GM12878 (cell line): ENCODE data around the gene OR10A3. TPM values are rescaled to one million over a fixed set of nuclear protein-coding genes. Genes with fewer than 3 reads are reported as not detected.

Source experiments
- ATAC-seq: fragments of 200-7000 bp; cut with Tn5 transposase; 3 replicates; pipeline ENCODE4 v1.9.1; 2020; ENCODE audit warnings: mild to moderate bottlenecking, moderate library complexity
- BruUV-seq: library from RNA; stranded (reverse); fragments of 400-500 nt; replicated peaks from 2 replicates; lab custom pipeline; 2021; lab: Mats Ljungman, UMichigan
- CTCF ChIA-PET: fragments of 300-600 bp; sonication (Branson Sonifier 250); formaldehyde crosslinking; extraction: SDS; loops from one replicate; lab custom pipeline; 2021; ENCODE audit warnings: inconsistent platforms; lab: Yijun Ruan, JAX
- POLR2A ChIA-PET: fragments of 350-600 bp; formaldehyde crosslinking; extraction: SDS; loops from one replicate; lab custom pipeline; 2021; ENCODE audit warnings: inconsistent platforms; lab: Charles Lee
- RAD21 ChIA-PET: fragments of 300-600 bp; sonication (Branson Sonifier 250); formaldehyde crosslinking; loops from one replicate; lab custom pipeline; 2023; ENCODE audit warnings: antibody characterized with exemption; ENCODE audit not compliant: unreplicated experiment; lab: Charles Lee
- SMC1A ChIA-PET: fragments of 300-600 bp; sonication (Branson Sonifier 250); formaldehyde crosslinking; loops from one replicate; lab custom pipeline; 2023; ENCODE audit not compliant: unreplicated experiment, uncharacterized antibody; lab: Charles Lee
- DNase-seq: peaks from one replicate; pipeline ENCODE4 v3.0.0-alpha.2; 2011; ENCODE audit warnings: low read depth, low spot score
- FAIRE-seq: peaks from 3 replicates; lab custom pipeline; 2011; peaks lifted over from hg19 to GRCh38; lab: Jason Lieb, UNC
- H2AFZ ChIP-seq: 2 replicates; pipeline ENCODE4 v1.6.0; 2011; ENCODE audit warnings: low read depth, low read length, control low read depth; ENCODE audit not compliant: control insufficient read depth
- H3K27ac ChIP-seq: 2 replicates; pipeline ENCODE4 v1.5.1; 2011; ENCODE audit warnings: control low read depth; ENCODE audit not compliant: control insufficient read depth, insufficient read depth
- H3K27me3 ChIP-seq, 2 experiments: replicated peaks in 1 of 2; 2 replicates each; pipeline versions ENCODE4 v1.6.0 to v1.6.1; 2011; ENCODE audit warnings: low read length in 1 of 2; ENCODE audit not compliant: control insufficient read depth in 2 of 2, insufficient read depth in 2 of 2
- H3K36me3 ChIP-seq, 2 experiments: 2 replicates each; pipeline ENCODE4 v1.5.1; 2011; ENCODE audit warnings: low read length in 1 of 2; ENCODE audit not compliant: control insufficient read depth in 2 of 2, insufficient read depth in 2 of 2
- H3K4me1 ChIP-seq: 2 replicates; pipeline ENCODE4 v1.6.1; 2011; ENCODE audit warnings: mild to moderate bottlenecking, low read length, moderate library complexity, mixed read lengths; ENCODE audit not compliant: control insufficient read depth, insufficient read depth
- H3K4me2 ChIP-seq: 2 replicates; pipeline ENCODE4 v1.6.0; 2011; ENCODE audit warnings: control low read depth; ENCODE audit not compliant: control insufficient read depth, insufficient read depth
- H3K4me3 ChIP-seq: fragments of 200-600 bp; sonication (generic); 2 replicates; pipeline ENCODE4 v1.5.1; 2016
- H3K79me2 ChIP-seq: 2 replicates; pipeline ENCODE4 v1.6.0; 2011; ENCODE audit warnings: low read length; ENCODE audit not compliant: control insufficient read depth, insufficient read depth
- H3K9ac ChIP-seq: 2 replicates; pipeline ENCODE4 v1.8.0; 2011; ENCODE audit warnings: low read length, control low read depth, mixed read lengths; ENCODE audit not compliant: control insufficient read depth, insufficient read depth
- H3K9me3 ChIP-seq: replicated peaks from 3 replicates; pipeline ENCODE4 v1.5.1; 2011; ENCODE audit warnings: mild to moderate bottlenecking, low read length; ENCODE audit not compliant: control insufficient read depth, insufficient read depth
- H4K20me1 ChIP-seq: 2 replicates; pipeline ENCODE4 v1.6.0; 2011; ENCODE audit not compliant: control insufficient read depth, insufficient read depth
- BRCA1 ChIP-seq: IDR thresholded peaks from 2 replicates; pipeline ENCODE4 v1.6.1; 2011; ENCODE audit warnings: low read depth, low read length, improper control_type of control experiment
- DPF2 ChIP-seq: fragments of 450-650 bp; IDR thresholded peaks from 2 replicates; pipeline ENCODE4 v1.6.1; 2017; ENCODE audit warnings: mild to moderate bottlenecking
- FOXK2 ChIP-seq: fragments of 450-650 bp; IDR thresholded peaks from 2 replicates; pipeline ENCODE4 v1.6.1; 2017; ENCODE audit warnings: mild to moderate bottlenecking, moderate library complexity
- HDAC6 ChIP-seq: fragments of 200-600 bp; sonication (generic); IDR thresholded peaks from one replicate; pipeline ENCODE4 v1.8.0; 2017; ENCODE audit warnings: antibody characterized with exemption; ENCODE audit not compliant: unreplicated experiment
- IRF4 ChIP-seq: IDR thresholded peaks from 2 replicates; pipeline ENCODE4 v1.6.1; 2011; ENCODE audit warnings: low read depth, low read length
- MAX ChIP-seq: IDR thresholded peaks from 2 replicates; pipeline ENCODE4 v1.6.1; 2012; ENCODE audit warnings: low read depth, low read length, improper control_type of control experiment
- NBN ChIP-seq: fragments of 450-650 bp; IDR thresholded peaks from 2 replicates; pipeline ENCODE4 v1.6.1; 2016
- NR2C2 ChIP-seq: IDR thresholded peaks from 2 replicates; pipeline ENCODE4 v1.6.1; 2011; ENCODE audit warnings: borderline replicate concordance, low read depth; ENCODE audit not compliant: control insufficient read depth, insufficient read length
- SIX5 ChIP-seq: IDR thresholded peaks from 2 replicates; pipeline ENCODE4 v1.6.1; 2011; ENCODE audit warnings: mild to moderate bottlenecking, low read depth, low read length, moderate library complexity; ENCODE audit not compliant: severe bottlenecking
- SP1 ChIP-seq: IDR thresholded peaks from one replicate; pipeline ENCODE4 v1.6.1; 2011; ENCODE audit warnings: low read depth, low read length
- SREBF2 ChIP-seq: IDR thresholded peaks from 2 replicates; pipeline ENCODE4 v1.6.1; 2012; ENCODE audit warnings: mild to moderate bottlenecking, low read length
- USF1 ChIP-seq: IDR thresholded peaks from 2 replicates; pipeline ENCODE4 v1.6.1; 2011; ENCODE audit warnings: borderline replicate concordance, low read depth, mild to moderate bottlenecking, moderate library complexity, mixed read lengths, low read length; ENCODE audit not compliant: insufficient read depth; ENCODE audit errors: extremely low read length
- ZBED1 ChIP-seq: IDR thresholded peaks from 2 replicates; pipeline ENCODE4 v1.6.1; 2016; ENCODE audit warnings: borderline replicate concordance
- ZBTB40 ChIP-seq: fragments of 450-650 bp; IDR thresholded peaks from 2 replicates; pipeline ENCODE4 v1.6.1; 2016; ENCODE audit warnings: mild to moderate bottlenecking, moderate library complexity, borderline replicate concordance
- ZNF217 ChIP-seq: fragments of 450-650 bp; IDR thresholded peaks from 2 replicates; pipeline ENCODE4 v1.6.1; 2017; ENCODE audit warnings: antibody characterized with exemption, mild to moderate bottlenecking
- WGBS: methylation state at CpG from one replicate; pipeline ENCODE4 v1.1.6; 2016; ENCODE audit warnings: low lambda C conversion rate; ENCODE audit not compliant: insufficient replicate concordance, insufficient coverage; ENCODE audit errors: missing lambda C conversion rate; 5-methylcytosine and 5-hydroxymethylcytosine counted together
- in situ Hi-C: fragments of 300-500 bp; cut with MboI; formaldehyde crosslinking; loops from 9 replicates; pipeline ENCODE4 v1.14.3; 2018; ENCODE audit warnings: mixed read lengths
- intact Hi-C: fragments of 100-400 bp; cut with micrococcal nuclease; formaldehyde crosslinking; loops from one replicate; pipeline ENCODE4 v1.14.2; 2022; ENCODE audit not compliant: unreplicated experiment
- polyA plus RNA-seq, 11 experiments: library from polyadenylated mRNA; depleted of rRNA in 4 of 11; unstranded in 6 of 11; stranded (reverse) in 5 of 11; fragments of >200 nt; fragmentation: Nextera tagmentation in 4 of 11; fragmentation: Illumina TruSeq in 1 of 11; extraction: Ambion mirVana in 4 of 11; extraction: Trizol in 1 of 11; gene quantifications; 1 replicate in 1 of 11; 2 replicates in 10 of 11; pipeline versions ENCODE4 v1.2.1 to v1.2.3, GENCODE V29; 2011 to 2016; ENCODE audit warnings: inconsistent platforms in 2 of 11, missing spikeins in 2 of 11, low read depth in 1 of 11
- total RNA-seq, 4 experiments: library from RNA; depleted of rRNA in 3 of 4; stranded (reverse); fragments of >200 nt in 3 of 4; fragmentation: Illumina TruSeq in 1 of 4; extraction: Trizol in 1 of 4; gene quantifications; 2 replicates each; pipeline versions ENCODE4 v1.2.1 to v1.2.3, GENCODE V29; 2013 to 2021

The OR10A3 gene
- total and polyA plus RNA-seq, 10 of the 15 experiments (the other 5 are each of a cell fraction or from before 2014, with no cell fraction given): 0.04 TPM; not detected in 9

GRCh38 chr11:7949934-7950333, 8.4 kb upstream of the OR10A3 start:
- FAIRE-seq (no peak), ATAC-seq (no peak), DNase-seq (no peak)
- CTCF ChIA-PET: interaction anchor here (0.6 kb wide), 1 partner anchor 258 kb away, joined by 3 read pairs; no protein-coding TSS in a partner anchor
- Histone ChIP-seq H3K27ac (no peak overlapping the region), H3K9ac (no peak overlapping the region), H3K4me2 (no peak overlapping the region), H2AFZ (no peak overlapping the region), H3K4me3 (no peak overlapping the region), H3K9me3 (no peaks in the 10 kb centered on the region; the same call in 2 of the 3 replicates), H3K79me2 (no peaks in the 10 kb centered on the region), H3K27me3 (no peaks in the 10 kb centered on the region; a peak in 1 of 4 replicates), H4K20me1 (no peaks in the 10 kb centered on the region), H3K36me3 (no peaks in the 10 kb centered on the region), H3K4me1 (no peaks in the 10 kb centered on the region)
- intact Hi-C loops (no loop called here), in situ Hi-C loops (no loop called here)
- POLR2A ChIA-PET: no interaction called here
- no TSS peak for BruUV-seq
- WGBS: 27% methylated on average over 1 of the region's 1 CpG
- SMC1A ChIA-PET: interaction anchor here (0.8 to 1.4 kb wide), 3 partner anchors 9 to 15 kb away, joined by 3 to 4 read pairs (median 3); partner anchors contain the start of gene NLRP10
- TF ChIP-seq NBN (no peak), SP1 (no peak), HDAC6 (no peak), NR2C2 (no peak), SIX5 (no peak), FOXK2 (no peak), IRF4 (no peak), ZNF217 (no peak)
- RAD21 ChIA-PET: no interaction called here

GRCh38 chr11:7944123-7944522, 2.6 kb upstream of the OR10A3 start:
- Histone ChIP-seq H3K79me2 (no peaks in the 10 kb centered on the region), H4K20me1 (no peaks in the 10 kb centered on the region), H2AFZ (no peak overlapping the region), H3K36me3 (no peaks in the 10 kb centered on the region), H3K9me3 (no peaks in the 10 kb centered on the region; the same call in 2 of the 3 replicates), H3K4me2 (no peak overlapping the region), H3K9ac (no peak overlapping the region), H3K27me3 (peaks cover 0 to 2% of the 10 kb centered on the region in 2 experiments; a peak in 3 of 4 replicates), H3K4me3 (no peak overlapping the region), H3K4me1 (no peaks in the 10 kb centered on the region), H3K27ac (no peak overlapping the region)
- intact Hi-C loops (no loop called here), in situ Hi-C loops (no loop called here)
- FAIRE-seq (no peak), ATAC-seq (no peak), DNase-seq (no peak)
- WGBS: 33% methylated on average over 2 of the region's 2 CpGs
- RAD21 ChIA-PET: no interaction called here
- no TSS peak for BruUV-seq
- CTCF ChIA-PET: no interaction called here
- POLR2A ChIA-PET: no interaction called here
- SMC1A ChIA-PET: no interaction called here
- TF ChIP-seq ZBED1 (no peak), ZBTB40 (no peak), DPF2 (no peak), BRCA1 (no peak), MAX (no peak), SREBF2 (no peak), USF1 (no peak)
